GM12878 (cell line): ENCODE data around the gene ZBED1. TPM values are rescaled to one million over a fixed set of nuclear protein-coding genes. Genes with fewer than 3 reads are reported as not detected.

Experiments
- BHLHE40 ChIP-seq, 2 experiments: fragments of 450-650 bp in 1 of 2; IDR thresholded peaks; 2 replicates each; pipeline ENCODE4 v1.6.1; 2011 to 2017; ENCODE audit warnings: low read depth in 2 of 2, borderline replicate concordance in 1 of 2, improper control_type of control experiment in 1 of 2, low read length in 1 of 2, mild to moderate bottlenecking in 1 of 2
- DPF2 ChIP-seq: fragments of 450-650 bp; IDR thresholded peaks from 2 replicates; pipeline ENCODE4 v1.6.1; 2017; ENCODE audit warnings: mild to moderate bottlenecking
- FOS ChIP-seq: IDR thresholded peaks from 3 replicates; pipeline ENCODE4 v1.6.1; 2011; ENCODE audit warnings: borderline replicate concordance; ENCODE audit not compliant: insufficient read length; ENCODE audit errors: extremely low read depth
- GATAD2B ChIP-seq: fragments of 450-650 bp; conservative IDR thresholded peaks from 2 replicates; pipeline ENCODE4 v1.6.1; 2017; ENCODE audit warnings: low read depth, mild to moderate bottlenecking, moderate library complexity
- RUNX3 ChIP-seq: IDR thresholded peaks from 2 replicates; pipeline ENCODE4 v1.6.1; 2012; ENCODE audit warnings: low read length, inconsistent platforms
- SIX5 ChIP-seq: IDR thresholded peaks from 2 replicates; pipeline ENCODE4 v1.6.1; 2011; ENCODE audit warnings: mild to moderate bottlenecking, low read depth, low read length, moderate library complexity; ENCODE audit not compliant: severe bottlenecking
- YY1 ChIP-seq: IDR thresholded peaks from 2 replicates; pipeline ENCODE4 v1.6.1; 2011; ENCODE audit warnings: low read depth, mild to moderate bottlenecking, low read length
- ZNF687 ChIP-seq: fragments of 450-650 bp; IDR thresholded peaks from 2 replicates; pipeline ENCODE4 v1.6.1; 2017; ENCODE audit warnings: mild to moderate bottlenecking, moderate library complexity
- polyA plus RNA-seq, 11 experiments: library from polyadenylated mRNA; depleted of rRNA in 4 of 11; unstranded in 6 of 11; stranded (reverse) in 5 of 11; fragments of >200 nt; fragmentation: Nextera tagmentation in 4 of 11; fragmentation: Illumina TruSeq in 1 of 11; extraction: Ambion mirVana in 4 of 11; extraction: Trizol in 1 of 11; gene quantifications; 1 replicate in 1 of 11; 2 replicates in 10 of 11; pipeline versions ENCODE4 v1.2.1 to v1.2.3, GENCODE V29; 2011 to 2016; ENCODE audit warnings: inconsistent platforms in 2 of 11, missing spikeins in 2 of 11, low read depth in 1 of 11
- total RNA-seq, 4 experiments: library from RNA; depleted of rRNA in 3 of 4; stranded (reverse); fragments of >200 nt in 3 of 4; fragmentation: Illumina TruSeq in 1 of 4; extraction: Trizol in 1 of 4; gene quantifications; 2 replicates each; pipeline versions ENCODE4 v1.2.1 to v1.2.3, GENCODE V29; 2013 to 2021

ZBED1 gene
- total and polyA plus RNA-seq, 10 of the 15 experiments (the other 5 are each of a cell fraction or from before 2014, with no cell fraction given), result 1.9 to 75.5 (median 40.5) TPM

DNA sequence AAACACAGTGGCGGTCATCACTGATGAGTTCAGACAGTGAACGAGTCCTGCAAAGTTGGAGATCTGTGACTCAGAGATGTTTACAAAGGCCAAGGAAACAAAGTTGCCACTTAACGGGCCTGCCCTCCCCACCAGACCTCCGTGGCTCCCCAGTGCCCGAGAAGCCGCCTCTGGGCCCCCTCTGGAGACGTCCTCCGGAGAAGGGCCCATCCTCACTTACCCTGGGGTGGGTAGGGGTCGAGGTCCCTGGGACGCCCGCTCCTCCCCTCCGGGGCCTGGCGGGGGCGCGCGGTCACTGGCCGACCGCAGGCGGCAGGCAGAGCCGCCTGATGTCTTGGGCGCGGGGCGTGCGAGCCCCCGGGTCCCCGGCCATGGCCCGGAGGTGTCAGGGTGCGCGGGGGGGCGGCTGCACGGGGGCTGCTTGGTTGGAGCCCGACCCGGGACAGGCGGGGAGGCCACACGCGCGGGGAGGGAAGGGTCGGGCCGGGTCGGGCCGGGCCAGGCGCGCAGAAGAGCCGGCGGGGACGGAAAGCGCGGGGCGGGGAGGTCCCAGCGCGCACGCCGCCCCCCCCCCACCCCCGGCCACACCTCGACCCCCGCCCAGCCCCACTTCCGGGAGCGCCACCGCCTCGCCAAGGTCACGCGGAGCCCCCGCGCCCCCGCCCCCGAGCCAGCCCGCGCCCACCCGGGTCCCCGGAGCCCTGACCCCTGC lies 529 bp downstream of the ZBED1 start (continued):
- no peak for TF ChIP-seq ZNF687
- 0 out of 2 replicates have a peak, but pooled peaks have one; percentile 41 for TF ChIP-seq YY1
- peak; percentile 62; the same call in 1 of the 2 replicates for TF ChIP-seq RUNX3
- peak; percentile 68 for TF ChIP-seq DPF2
- no peak for TF ChIP-seq FOS
- TF ChIP-seq SIX5, result no peak
- TF ChIP-seq BHLHE40 (IDR thresholded peaks at IDR 0.05; ENCODE audit: borderline replicate concordance in 1 of 2, low read depth in 2 of 2, low read length in 1 of 2), result peak in 1 of 2 experiments; percentile 19; a peak in 2 of 4 replicates
- TF ChIP-seq GATAD2B, result peak; percentile 57; the same call in 1 of the 2 replicates
